ENCODE results near the gene PRPSAP2. TPM values are rescaled to one million over a fixed set of nuclear protein-coding genes. Genes with fewer than 3 reads are reported as not detected.

PRPSAP2 gene
- total and polyA plus RNA-seq, 2 donors (not counting 3 experiments of a cell fraction or from before 2014, with no cell fraction given) = 22.2 to 38.5 TPM

GRCh38 chr17:18965530-18966236, 107.8 kb downstream of the PRPSAP2 start:
- ChIA-PET CTCF (no interaction called here), POLR2A (no interaction called here)
- DNase-seq (ENCODE audit: low read depth, low spot score) (no peak), FAIRE-seq (no peak)
- Histone ChIP-seq H4K20me1 (replicated peaks; ENCODE audit: control insufficient read depth, extremely low read depth, insufficient read depth, low read length) (no peaks in the 10 kb centered on the region), H3K36me3 (ENCODE audit: control insufficient read depth in 2 of 2, extremely low read depth in 1 of 2, insufficient read depth in 2 of 2, low read length in 2 of 2) (no peaks in the 10 kb centered on the region), H2AFZ (ENCODE audit: low read depth, low read length) (no peak overlapping the region), H3K4me2 (ENCODE audit: insufficient read depth, low read length) (no peak overlapping the region), H3K27me3 (ENCODE audit: control insufficient read depth in 2 of 2, insufficient read depth in 2 of 2, low read length in 2 of 2) (no peaks in the 10 kb centered on the region), H3K79me2 (ENCODE audit: control insufficient read depth, insufficient read depth, low read length) (no peaks in the 10 kb centered on the region), H3K9ac (replicated peaks; ENCODE audit: extremely low read depth, insufficient read depth, low read length) (no peak overlapping the region), H3K9me3 (replicated peaks; ENCODE audit: control insufficient read depth, insufficient read depth, low read length) (no peaks in the 10 kb centered on the region), H3K4me1 (ENCODE audit: control insufficient read depth, extremely low read depth, insufficient read depth, low read length) (peaks cover 31% of the 10 kb centered on the region), H3K9me1 (replicated peaks; ENCODE audit: control insufficient read depth, extremely low read depth, insufficient read depth, low read length) (no peaks in the 10 kb centered on the region), H3K4me3 (replicated peaks in 1 of 3; ENCODE audit: insufficient read depth in 1 of 3, low read depth in 1 of 3, low read length in 3 of 3) (no peak overlapping the region), H3K27ac (ENCODE audit: insufficient read depth, low read depth, low read length) (no peak overlapping the region)
- dilution Hi-C loops (cut with MboI; ENCODE audit: extremely low pct_ligation_motif_present, low sequenced_read_pairs) = no loop called here
- no TSS peak for BruUV-seq (replicated peaks)
- intact Hi-C loops (cut with micrococcal nuclease) = no loop called here
- TF ChIP-seq MYC (IDR thresholded peaks at IDR 0.05; ENCODE audit: low read depth, low read length) = no peak
- no peak for TF ChIP-seq MAX (IDR thresholded peaks at IDR 0.05; ENCODE audit: insufficient read depth, insufficient read length)
- no peak for TF ChIP-seq GATA2 (IDR thresholded peaks at IDR 0.05; ENCODE audit: insufficient read depth, insufficient read length, low read depth, low read length)

- Histone ChIP-seq H3K4me2 (ENCODE audit: insufficient read depth, low read length) (no peak overlapping the region), H3K9ac (replicated peaks; ENCODE audit: extremely low read depth, insufficient read depth, low read length) (no peak overlapping the region), H3K4me3 (replicated peaks in 1 of 3; ENCODE audit: insufficient read depth in 1 of 3, low read depth in 1 of 3, low read length in 3 of 3) (no peak overlapping the region), H3K79me2 (ENCODE audit: control insufficient read depth, insufficient read depth, low read length) (no peaks in the 10 kb centered on the region), H3K9me1 (replicated peaks; ENCODE audit: control insufficient read depth, extremely low read depth, insufficient read depth, low read length) (no peaks in the 10 kb centered on the region), H3K27ac (ENCODE audit: insufficient read depth, low read depth, low read length) (no peak overlapping the region), H3K4me1 (ENCODE audit: control insufficient read depth, extremely low read depth, insufficient read depth, low read length) (peaks cover 31% of the 10 kb centered on the region), H2AFZ (ENCODE audit: low read depth, low read length) (no peak overlapping the region), H4K20me1 (replicated peaks; ENCODE audit: control insufficient read depth, extremely low read depth, insufficient read depth, low read length) (no peaks in the 10 kb centered on the region), H3K27me3 (ENCODE audit: control insufficient read depth in 2 of 2, insufficient read depth in 2 of 2, low read length in 2 of 2) (no peaks in the 10 kb centered on the region), H3K36me3 (ENCODE audit: control insufficient read depth in 2 of 2, extremely low read depth in 1 of 2, insufficient read depth in 2 of 2, low read length in 2 of 2) (peaks cover 0 to 4% of the 10 kb centered on the region in 2 experiments), H3K9me3 (replicated peaks; ENCODE audit: control insufficient read depth, insufficient read depth, low read length) (no peaks in the 10 kb centered on the region)
- dilution Hi-C loops (cut with MboI; ENCODE audit: extremely low pct_ligation_motif_present, low sequenced_read_pairs) (no loop called here), intact Hi-C loops (cut with micrococcal nuclease) (no loop called here)
- ChIA-PET CTCF (no interaction called here), POLR2A (no interaction called here)
- BruUV-seq (replicated peaks) = no TSS peak
- TF ChIP-seq FOS (IDR thresholded peaks at IDR 0.05; ENCODE audit: borderline replicate concordance, insufficient read depth, low read length) (no peak), GATA2 (IDR thresholded peaks at IDR 0.05; ENCODE audit: insufficient read depth, insufficient read length, low read depth, low read length) (no peak), EZH2 (IDR thresholded peaks at IDR 0.05; ENCODE audit: borderline replicate concordance, low read depth, low read length, severe bottlenecking) (no peak), MYC (IDR thresholded peaks at IDR 0.05; ENCODE audit: low read depth, low read length) (no peak), POLR2A (IDR thresholded peaks at IDR 0.05; ENCODE audit: low read depth, low read length) (no peak), POLR2AphosphoS5 (IDR thresholded peaks at IDR 0.05; ENCODE audit: insufficient read depth, low read depth, low read length) (no peak), MAX (IDR thresholded peaks at IDR 0.05; ENCODE audit: insufficient read depth, insufficient read length) (no peak), JUN (IDR thresholded peaks at IDR 0.05; ENCODE audit: borderline replicate concordance, insufficient read depth, insufficient read length, low read depth) (no peak)
- TF ChIP-seq, protein P1, sequence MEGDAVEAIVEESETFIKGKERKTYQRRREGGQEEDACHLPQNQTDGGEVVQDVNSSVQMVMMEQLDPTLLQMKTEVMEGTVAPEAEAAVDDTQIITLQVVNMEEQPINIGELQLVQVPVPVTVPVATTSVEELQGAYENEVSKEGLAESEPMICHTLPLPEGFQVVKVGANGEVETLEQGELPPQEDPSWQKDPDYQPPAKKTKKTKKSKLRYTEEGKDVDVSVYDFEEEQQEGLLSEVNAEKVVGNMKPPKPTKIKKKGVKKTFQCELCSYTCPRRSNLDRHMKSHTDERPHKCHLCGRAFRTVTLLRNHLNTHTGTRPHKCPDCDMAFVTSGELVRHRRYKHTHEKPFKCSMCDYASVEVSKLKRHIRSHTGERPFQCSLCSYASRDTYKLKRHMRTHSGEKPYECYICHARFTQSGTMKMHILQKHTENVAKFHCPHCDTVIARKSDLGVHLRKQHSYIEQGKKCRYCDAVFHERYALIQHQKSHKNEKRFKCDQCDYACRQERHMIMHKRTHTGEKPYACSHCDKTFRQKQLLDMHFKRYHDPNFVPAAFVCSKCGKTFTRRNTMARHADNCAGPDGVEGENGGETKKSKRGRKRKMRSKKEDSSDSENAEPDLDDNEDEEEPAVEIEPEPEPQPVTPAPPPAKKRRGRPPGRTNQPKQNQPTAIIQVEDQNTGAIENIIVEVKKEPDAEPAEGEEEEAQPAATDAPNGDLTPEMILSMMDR (IDR thresholded peaks at IDR 0.05; ENCODE audit: extremely low read depth in 1 of 2, insufficient read depth in 1 of 2, low read depth in 1 of 2, low read length in 2 of 2) = no peak
- FAIRE-seq (peak; percentile 65), DNase-seq (ENCODE audit: low read depth, low spot score) (peak; percentile 59)
These were observed 109.1 kb downstream of the PRPSAP2 start for GRCh38 chr17:18966831-18967624.
